K562 (cell line): Measurements from ENCODE around the gene GMNN. TPM values are rescaled to one million over a fixed set of nuclear protein-coding genes. Genes with fewer than 3 reads are reported as not detected.

Experiments
- ATAC-seq: fragments of 200-7000 bp; cut with Tn5 transposase; 3 replicates; pipeline ENCODE4 v1.9.1; 2020; ENCODE audit warnings: moderate library complexity
- BruUV-seq: library from RNA; stranded (reverse); fragments of 400-500 nt; replicated peaks from 2 replicates; lab custom pipeline; 2021; lab: Mats Ljungman, UMichigan
- CTCF ChIA-PET: fragments of 300-600 bp; formaldehyde crosslinking; extraction: SDS; loops from one replicate; lab custom pipeline; 2021; ENCODE audit warnings: low intra/inter-chr PET ratio; lab: Yijun Ruan, JAX
- POLR2A ChIA-PET: fragments of 300-600, 350-650 bp; sonication (Branson Sonifier 250); formaldehyde crosslinking; extraction: SDS; loops from one replicate; lab custom pipeline; 2021; ENCODE audit warnings: antibody characterized with exemption, inconsistent platforms; lab: Yijun Ruan, JAX
- DNase-seq, 4 experiments: peaks; one replicate each; pipeline versions ENCODE4 v3.0.0 to v3.0.0-alpha.2; 2011 to 2018; ENCODE audit warnings: low spot score in 3 of 4, mixed read lengths in 3 of 4; ENCODE audit errors: extremely low read depth in 1 of 4
- FAIRE-seq: peaks from 2 replicates; lab custom pipeline; 2011; peaks lifted over from hg19 to GRCh38; lab: Jason Lieb, UNC
- H2AFZ ChIP-seq: 2 replicates; pipeline ENCODE4 v1.6.0; 2011; ENCODE audit warnings: low read depth, low read length, control low read depth, inconsistent platforms
- H3K27ac ChIP-seq: fragments of 200-600 bp; 3 replicates; pipeline ENCODE4 v1.8.0; 2011; ENCODE audit warnings: low read depth, mild to moderate bottlenecking, control low read depth, inconsistent platforms, low read length, moderate library complexity, mixed read lengths; ENCODE audit errors: extremely low read depth
- H3K27me3 ChIP-seq, 2 experiments: fragments of 300-600 bp in 1 of 2; 2 replicates in 1 of 2; 3 replicates in 1 of 2; pipeline versions ENCODE4 v1.6.0 to v1.8.0; 2011; ENCODE audit warnings: inconsistent platforms in 2 of 2, low read length in 2 of 2, mild to moderate bottlenecking in 1 of 2, mixed read lengths in 1 of 2, moderate library complexity in 1 of 2; ENCODE audit not compliant: control insufficient read depth in 2 of 2, insufficient read depth in 2 of 2
- H3K36me3 ChIP-seq: fragments of 300-600 bp; 3 replicates; pipeline ENCODE4 v1.8.0; 2011; ENCODE audit warnings: mild to moderate bottlenecking, low read length, inconsistent platforms; ENCODE audit not compliant: control insufficient read depth, insufficient read depth
- H3K4me1 ChIP-seq, 2 experiments: fragments of 200-600 bp in 1 of 2; replicated peaks in 1 of 2; 2 replicates in 1 of 2; 3 replicates in 1 of 2; pipeline versions ENCODE4 v1.5.1 to v1.8.0; 2011; ENCODE audit warnings: inconsistent platforms in 2 of 2, low read length in 2 of 2, mild to moderate bottlenecking in 1 of 2, mixed read lengths in 1 of 2, moderate library complexity in 1 of 2; ENCODE audit not compliant: control insufficient read depth in 2 of 2, insufficient read depth in 2 of 2
- H3K4me2 ChIP-seq: 2 replicates; pipeline ENCODE4 v1.6.1; 2011; ENCODE audit warnings: low read length, control low read depth, inconsistent platforms, mixed read lengths; ENCODE audit not compliant: insufficient read depth
- H3K4me3 ChIP-seq: fragments of 200-600 bp; sonication (generic), shearing (Covaris generic); 2 replicates; pipeline ENCODE4 v1.5.1; 2016; ENCODE audit warnings: control low read depth, inconsistent platforms
- H3K79me2 ChIP-seq: fragments of 200-600 bp; 3 replicates; pipeline ENCODE4 v1.8.0; 2011; ENCODE audit warnings: low read length, inconsistent platforms; ENCODE audit not compliant: control insufficient read depth, insufficient read depth
- H3K9ac ChIP-seq, 2 experiments: 2 replicates each; pipeline versions ENCODE4 v1.6.0 to v1.6.1; 2011; ENCODE audit warnings: low read depth in 2 of 2, low read length in 2 of 2, control low read depth in 1 of 2, inconsistent platforms in 1 of 2, mild to moderate bottlenecking in 1 of 2, mixed read lengths in 1 of 2; ENCODE audit not compliant: insufficient read depth in 1 of 2
- H3K9me1 ChIP-seq: one replicate; pipeline ENCODE4 v1.6.0; 2011; ENCODE audit warnings: inconsistent platforms, mild to moderate bottlenecking, low read length, moderate library complexity; ENCODE audit not compliant: control insufficient read depth, insufficient read depth
- H3K9me3 ChIP-seq: replicated peaks from 2 replicates; pipeline ENCODE4 v1.5.1; 2011; ENCODE audit warnings: low read depth, low read length, inconsistent platforms; ENCODE audit not compliant: control insufficient read depth, insufficient read depth
- H4K20me1 ChIP-seq: replicated peaks from 2 replicates; pipeline ENCODE4 v1.6.1; 2011; ENCODE audit warnings: low read length, inconsistent platforms, mixed read lengths; ENCODE audit not compliant: control insufficient read depth, insufficient read depth
- CHD7 ChIP-seq: fragments of 200-600 bp; sonication (generic); IDR thresholded peaks from one replicate; pipeline ENCODE4 v1.6.1; 2012; ENCODE audit warnings: mild to moderate bottlenecking, low read depth, low read length, inconsistent platforms
- SPI1 ChIP-seq: IDR thresholded peaks from 2 replicates; pipeline ENCODE4 v1.6.1; 2011; ENCODE audit warnings: low read depth, low read length, control low read depth, borderline replicate concordance
- ZNF830 ChIP-seq: fragments of 250-450 bp; sonication (Bioruptor Pico); IDR thresholded peaks from 2 replicates; pipeline ENCODE4 v1.5.0; 2021; ENCODE audit warnings: mild to moderate bottlenecking
- WGBS: fragments of 100-300 bp; shearing (Covaris generic); methylation state at CpG from one replicate; pipeline ENCODE4 v1.1.6; 2016; ENCODE audit warnings: low coverage, mixed read lengths; ENCODE audit not compliant: insufficient coverage; ENCODE audit errors: missing lambda C conversion rate; 5-methylcytosine and 5-hydroxymethylcytosine counted together
- in situ Hi-C: fragments of 300-500 bp; cut with MboI; formaldehyde crosslinking; loops from 4 replicates; pipeline ENCODE4 v1.15.0; 2018; ENCODE audit warnings: inconsistent platforms, mixed read lengths
- intact Hi-C: fragments of 100-400 bp; cut with micrococcal nuclease; formaldehyde crosslinking; loops from 2 replicates; pipeline ENCODE4 v1.14.2; 2022
- polyA plus RNA-seq, 8 experiments: library from polyadenylated mRNA; depleted of rRNA in 4 of 8; stranded (reverse) in 5 of 8; unstranded in 3 of 8; fragments of >200 nt; fragmentation: Nextera tagmentation in 2 of 8; fragmentation: Illumina TruSeq in 1 of 8; extraction: Ambion mirVana in 2 of 8; extraction: Trizol in 1 of 8; gene quantifications; 2 replicates each; pipeline versions ENCODE4 v1.2.1 to v1.2.3, GENCODE V29; 2011 to 2014; ENCODE audit warnings: inconsistent platforms in 1 of 8, missing spikeins in 1 of 8
- total RNA-seq, 7 experiments: library from RNA; depleted of rRNA in 6 of 7; stranded (reverse); fragments of >200 nt in 6 of 7; fragmentation: Illumina TruSeq in 2 of 7; extraction: Trizol in 2 of 7; gene quantifications; 2 replicates each; pipeline versions ENCODE4 v1.2.1 to v1.2.3, GENCODE V29; 2011 to 2021; ENCODE audit warnings: low replicate concordance in 1 of 7

Gene GMNN
- total and polyA plus RNA-seq, 9 of the 15 experiments (the other 6 are each of a cell fraction or from before 2014, with no cell fraction given) = 144 to 370 (median 210) TPM

GRCh38 chr6:24761851-24762250 lies 12.9 kb upstream of the GMNN start:
- no peak for DNase-seq
- no peak for ATAC-seq
- H3K27me3 ChIP-seq = no peaks in the 10 kb centered on the region
- in situ Hi-C loops (loop anchor here (10.0 kb wide), 1 partner anchor 187 kb away; no protein-coding TSS in a partner anchor), intact Hi-C loops (loop anchor here (2.0 kb wide), 1 partner anchor 41 kb away; no protein-coding TSS in a partner anchor)
- no peak for TF ChIP-seq ZNF830
- TF ChIP-seq SPI1 = 0 out of 2 replicates have a peak, but pooled peaks have one; percentile 18
- no peak for FAIRE-seq
- H2AFZ ChIP-seq = peak overlapping the region; percentile 71; the same call in 1 of the 2 replicates
- POLR2A ChIA-PET = interaction anchor here (1.1 to 2.4 kb wide), 3 partner anchors 10 to 43 kb away, joined by 3 to 8 read pairs (median 7); partner anchors contain the start of gene C6orf62
- H4K20me1 ChIP-seq = no peaks in the 10 kb centered on the region
- H3K9me1 ChIP-seq = no peaks in the 10 kb centered on the region
- no peak overlapping the region for H3K4me3 ChIP-seq
- H3K4me1 ChIP-seq = peaks cover 0 to 10% of the 10 kb centered on the region in 2 experiments; a peak in 2 of 5 replicates
- BruUV-seq = no TSS peak
- CTCF ChIA-PET = no interaction called here
- H3K79me2 ChIP-seq = no peaks in the 10 kb centered on the region
- no peak overlapping the region for H3K9ac ChIP-seq
- no peaks in the 10 kb centered on the region for H3K36me3 ChIP-seq
- no peak overlapping the region for H3K4me2 ChIP-seq
- H3K27ac ChIP-seq = no peak overlapping the region
- no peaks in the 10 kb centered on the region for H3K9me3 ChIP-seq

GRCh38 chr6:24763578-24763977 lies 11.2 kb upstream of the GMNN start:
- intact Hi-C loops = no loop called here
- Histone ChIP-seq H3K4me3 (no peak overlapping the region), H3K9ac (no peak overlapping the region), H3K4me1 (peaks cover 0 to 10% of the 10 kb centered on the region in 2 experiments; a peak in 2 of 5 replicates), H3K79me2 (no peaks in the 10 kb centered on the region), H3K4me2 (no peak overlapping the region), H3K36me3 (no peaks in the 10 kb centered on the region), H2AFZ (no peak overlapping the region), H3K27ac (no peak overlapping the region), H3K27me3 (no peaks in the 10 kb centered on the region), H3K9me3 (no peaks in the 10 kb centered on the region), H3K9me1 (no peaks in the 10 kb centered on the region), H4K20me1 (no peaks in the 10 kb centered on the region)
- in situ Hi-C loops = loop anchor here (10.0 kb wide), 1 partner anchor 189 kb away; no protein-coding TSS in a partner anchor
- ChIA-PET POLR2A (interaction anchor here (0.7 kb wide), 1 partner anchor 118 kb away, joined by 3 read pairs; no protein-coding TSS in a partner anchor), CTCF (no interaction called here)
- ATAC-seq (no peak), DNase-seq (no peak), FAIRE-seq (no peak)
- WGBS = 32% methylated on average over 3 of the region's 3 CpGs
- BruUV-seq = no TSS peak
- TF ChIP-seq CHD7 = no peak
